ENCODE results near the gene SFI1.
"Not testable (repeated sequence)": the region's sequence is repeated elsewhere in the genome, so short reads cannot be mapped to it uniquely, and the experiment has no call there.

SFI1 gene

GRCh38 chr22:31637891-31638618, 141.7 kb downstream of the SFI1 start:
- DNase-seq = no peak

DNA sequence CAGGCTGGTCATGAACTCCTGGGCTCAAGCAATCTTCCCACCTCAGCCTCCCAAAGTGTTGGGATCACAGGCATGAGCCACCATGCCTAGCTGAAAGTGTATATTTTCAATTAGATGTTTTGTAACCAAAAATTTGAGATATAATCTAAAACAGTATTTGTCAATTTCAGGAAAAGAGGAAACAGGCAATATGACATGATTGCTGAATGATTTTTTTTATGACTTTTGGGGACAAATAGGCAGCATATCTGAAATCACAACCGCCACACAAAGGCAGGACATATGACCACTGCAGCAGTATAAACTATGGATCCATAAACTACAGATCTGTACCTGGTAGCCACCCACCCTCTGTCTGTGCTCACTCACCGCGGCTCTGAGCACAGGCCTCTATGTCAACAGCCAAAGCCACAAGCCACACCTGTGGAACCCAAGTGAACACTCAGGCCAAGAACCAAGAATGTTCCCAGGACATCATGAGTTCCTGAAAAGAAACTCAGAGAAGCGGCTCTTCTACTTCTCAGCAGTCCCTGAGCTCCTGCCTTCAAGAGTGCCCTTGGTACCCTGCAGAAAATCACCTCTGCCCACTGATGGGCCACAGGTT, 143.2 kb downstream of the SFI1 start:
- DNase-seq = no peak

- no peak for DNase-seq
Measured at GRCh38 chr22:31646186-31647019, 150.1 kb downstream of the SFI1 start.

DNA sequence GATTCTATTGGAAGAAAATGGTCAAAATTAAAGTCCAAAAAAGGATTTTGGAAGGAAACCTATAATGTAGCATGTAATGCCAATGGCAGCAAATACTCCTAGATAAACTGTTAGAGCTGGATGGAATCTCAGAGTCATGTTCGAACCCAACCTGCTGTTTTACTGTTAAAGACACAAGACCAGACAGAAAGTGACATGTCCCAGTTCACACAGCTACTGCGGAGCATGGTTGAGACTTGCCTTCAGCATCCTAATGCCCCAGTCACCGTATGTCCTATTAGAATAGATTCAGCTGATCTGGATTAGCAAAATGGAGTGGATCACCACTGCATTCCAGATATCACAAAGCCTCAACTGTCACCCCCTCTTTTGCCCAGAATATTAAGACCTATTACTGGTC, 150.7 kb downstream of the SFI1 start:
- DNase-seq = no peak

- no peak for DNase-seq
Measured at GRCh38 chr22:31647523-31648320, 151.4 kb downstream of the SFI1 start.

- DNase-seq = no peak
Measured at GRCh38 chr22:31650391-31650790, 154.1 kb downstream of the SFI1 start.

DNA sequence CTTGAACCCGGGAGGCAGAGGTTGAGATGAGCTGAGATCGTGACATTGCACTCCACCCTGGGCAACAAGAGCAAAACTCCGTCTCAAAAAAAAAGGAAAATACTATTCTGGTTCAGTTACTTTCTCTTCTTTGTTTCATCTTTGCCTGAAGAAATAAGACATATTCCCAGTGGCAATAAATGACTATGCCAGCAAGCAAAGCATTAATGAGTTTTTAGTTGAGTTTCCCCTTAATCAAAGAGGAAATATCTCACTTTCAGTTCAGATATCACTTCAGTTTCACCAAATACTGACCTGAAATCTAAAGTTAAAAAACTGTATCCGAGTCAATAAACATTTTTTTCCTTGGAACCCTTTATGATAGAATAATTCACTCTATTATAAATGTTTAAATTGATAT, 155.3 kb downstream of the SFI1 start:
- no peak for DNase-seq

- DNase-seq = no peak
Measured at GRCh38 chr22:31652088-31652487, 155.8 kb downstream of the SFI1 start.

- no peak for DNase-seq
Measured at GRCh38 chr22:31652911-31653684, 156.8 kb downstream of the SFI1 start.

GRCh38 chr22:31653944-31654343, 157.6 kb downstream of the SFI1 start:
- DNase-seq = no peak

DNA sequence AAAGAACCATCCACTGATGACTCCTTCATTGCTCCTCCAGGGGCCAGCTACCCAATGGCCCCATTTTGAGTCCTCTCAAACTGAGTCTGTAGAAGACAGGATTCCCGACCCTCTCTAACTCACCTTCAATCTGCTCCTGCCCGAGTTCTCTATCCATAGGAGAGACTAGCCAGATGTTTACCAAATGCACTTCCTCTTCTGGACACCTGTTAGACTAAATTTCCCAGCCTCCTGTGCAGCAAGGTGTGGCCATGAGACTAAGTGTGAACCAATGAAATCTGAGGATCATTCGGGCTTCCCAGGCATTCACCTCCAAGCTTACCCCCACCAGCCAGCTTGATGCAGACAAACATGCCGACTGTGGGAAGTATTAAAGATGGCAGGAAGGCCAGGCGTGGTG, 158.1 kb downstream of the SFI1 start:
- no peak for DNase-seq

DNA sequence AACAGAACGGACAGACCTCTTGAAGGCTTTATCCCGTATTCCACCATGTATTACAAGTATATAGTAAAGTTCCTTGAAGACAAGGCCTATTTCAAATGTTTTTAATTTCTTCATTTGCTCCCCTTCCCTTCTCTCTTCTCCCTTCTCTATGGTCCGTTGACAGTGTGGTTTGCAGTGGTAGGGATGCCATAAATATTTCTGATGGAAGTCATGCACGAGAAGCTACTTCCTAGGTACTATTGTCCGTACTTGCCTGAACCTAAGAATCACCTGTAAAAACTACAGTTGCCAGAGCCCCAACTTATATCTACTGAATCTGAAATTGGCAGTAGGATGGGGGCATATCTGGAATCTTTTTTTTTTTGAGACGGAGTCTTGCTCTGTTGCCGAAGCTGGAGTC, 162.9 kb downstream of the SFI1 start:
- DNase-seq = no peak

DNA sequence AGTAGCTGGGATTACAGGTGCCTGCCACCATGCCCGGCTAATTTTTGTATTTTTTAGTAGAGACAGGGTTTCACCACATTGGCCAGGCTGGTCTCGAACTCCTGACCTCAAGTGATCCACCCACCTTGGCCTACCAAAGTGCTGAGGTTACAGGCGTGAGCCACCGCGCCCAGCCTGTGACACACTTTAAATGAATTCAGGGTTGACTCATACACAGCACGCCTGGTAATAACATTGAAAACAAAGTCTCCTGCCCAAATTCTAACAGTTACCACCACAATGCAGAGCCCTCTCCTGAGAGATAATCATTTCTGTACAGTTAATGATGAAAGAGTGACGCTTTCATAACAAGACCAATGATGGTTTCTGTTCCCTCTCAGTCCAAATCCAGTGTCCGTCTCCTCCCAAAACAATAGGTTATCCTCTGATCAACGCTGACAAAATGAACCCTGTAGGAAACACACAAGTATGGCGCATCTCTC, 164.6 kb downstream of the SFI1 start:
- not testable (repeated sequence) for DNase-seq

- DNase-seq = peak; percentile 98
Measured at GRCh38 chr22:31661851-31662667, 165.7 kb downstream of the SFI1 start, which contains the start of gene PISD. Gene PISD (minus strand): TSS chr22:31662215. CDS start chr22:31662208, 7 bp downstream.

GRCh38 chr22:31662668-31663037, 166.3 kb downstream of the SFI1 start:
- no peak for DNase-seq

Measured in eye (tissue), 1 donor.